CD1c-positive myeloid dendritic cell (primary cell): ENCODE results near the gene EHD2.
"Not testable (repeated sequence)": the region's sequence is repeated elsewhere in the genome, so short reads cannot be mapped to it uniquely, and the experiment has no call there.

Source experiments
- DNase-seq: peaks from one replicate; pipeline ENCODE4 v3.0.0-alpha.2; 2016; ENCODE audit errors: extremely low spot score

The EHD2 gene

GRCh38 chr19:47768604-47769003, 55.4 kb downstream of the EHD2 start:
- DNase-seq, result no peak

- no peak for DNase-seq
Measured at GRCh38 chr19:47769534-47769933, 56.3 kb downstream of the EHD2 start.

- DNase-seq, result not testable (repeated sequence)
Measured at GRCh38 chr19:47771291-47771690, 58.1 kb downstream of the EHD2 start.

GRCh38 chr19:47776568-47776967, 63.3 kb downstream of the EHD2 start:
- DNase-seq, result no peak

- DNase-seq, result not testable (repeated sequence)
Measured at GRCh38 chr19:47777245-47778048, 64.2 kb downstream of the EHD2 start.

- peak; percentile 66 for DNase-seq
Measured at GRCh38 chr19:47778049-47778953, 65.1 kb downstream of the EHD2 start, which contains the start of gene SELENOW. Gene SELENOW, plus strand, starts transcription at chr19:47778703. Its CDS starts 83 bp downstream, at chr19:47778786.

GRCh38 chr19:47778954-47779351, 65.7 kb downstream of the EHD2 start:
- DNase-seq, result no peak

GRCh38 chr19:47779524-47780214, 66.4 kb downstream of the EHD2 start:
- no peak for DNase-seq

GRCh38 chr19:47780215-47780551, 67.0 kb downstream of the EHD2 start:
- DNase-seq, result no peak

GRCh38 chr19:47781590-47782262, 68.5 kb downstream of the EHD2 start:
- no peak for DNase-seq

GRCh38 chr19:47786566-47786965, 73.3 kb downstream of the EHD2 start:
- no peak for DNase-seq

GRCh38 chr19:47787307-47787706, 74.1 kb downstream of the EHD2 start:
- DNase-seq, result not testable (repeated sequence)

GRCh38 chr19:47789811-47790210, 76.6 kb downstream of the EHD2 start:
- DNase-seq, result not testable (repeated sequence)

GRCh38 chr19:47790398-47790814, 77.2 kb downstream of the EHD2 start:
- peak; percentile 76 for DNase-seq

GRCh38 chr19:47792616-47793015, 79.4 kb downstream of the EHD2 start:
- no peak for DNase-seq
